GM23338 (cell line): ENCODE measurements around the gene SHB.

Experiments used
- CREB1 ChIP-seq: fragments of 250-450 bp; sonication (Bioruptor Pico); IDR thresholded peaks from 2 replicates; pipeline ENCODE4 v1.5.0; 2020; ENCODE audit warnings: low read depth, mild to moderate bottlenecking, moderate library complexity
- CTCF ChIP-seq, 2 experiments: fragments of 200-600 bp in 1 of 2; sonication (generic) in 1 of 2; conservative IDR thresholded peaks; 2 replicates each; pipeline versions ENCODE4 v1.5.1 to v1.6.1; 2016 to 2017; ENCODE audit warnings: antibody characterized with exemption in 2 of 2, low read depth in 2 of 2, mild to moderate bottlenecking in 2 of 2, moderate library complexity in 1 of 2
- EZH2 ChIP-seq: fragments of 200-600 bp; sonication (generic); IDR thresholded peaks from one replicate; pipeline ENCODE4 v1.8.0; 2017; ENCODE audit warnings: antibody characterized with exemption, mild to moderate bottlenecking, low read depth; ENCODE audit not compliant: unreplicated experiment
- EZH2phosphoT487 ChIP-seq: fragments of 200-600 bp; sonication (generic); IDR thresholded peaks from one replicate; pipeline ENCODE4 v1.8.1; 2018; ENCODE audit warnings: antibody characterized with exemption; ENCODE audit not compliant: unreplicated experiment
- JUNB ChIP-seq: IDR thresholded peaks from one replicate; pipeline ENCODE4 v1.6.1; 2016; ENCODE audit warnings: antibody characterized with exemption; ENCODE audit not compliant: unreplicated experiment
- POLR2AphosphoS5 ChIP-seq: IDR thresholded peaks from 2 replicates; pipeline ENCODE4 v1.6.1; 2016; ENCODE audit warnings: antibody characterized with exemption, low read depth
- REST ChIP-seq: IDR thresholded peaks from one replicate; pipeline ENCODE4 v1.6.1; 2018; ENCODE audit warnings: antibody characterized with exemption; ENCODE audit not compliant: unreplicated experiment
- ZNF114 ChIP-seq: fragments of 250-450 bp; sonication (Bioruptor Pico); IDR thresholded peaks from 2 replicates; pipeline ENCODE4 v1.5.0; 2020; ENCODE audit warnings: mild to moderate bottlenecking, moderate library complexity

DNA sequence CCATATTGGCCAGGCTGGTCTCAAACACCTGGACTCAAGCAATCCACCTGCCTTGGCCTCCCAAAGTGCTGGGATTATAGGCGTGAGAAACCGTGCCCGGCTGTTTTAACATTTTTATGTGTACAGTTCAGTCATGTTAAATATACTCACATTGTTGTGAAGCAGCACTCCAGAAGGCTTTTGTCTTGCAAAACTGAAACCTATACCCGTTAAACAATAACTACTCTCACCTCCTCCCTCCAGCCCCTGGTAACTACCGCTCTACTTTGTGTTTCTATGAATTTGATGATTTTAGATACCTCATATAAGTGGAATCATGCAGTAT lies 23.1 kb upstream of the SHB start:
- no peak for TF ChIP-seq CTCF (conservative IDR thresholded peaks at IDR 0.05; ENCODE audit: low read depth in 2 of 2)
- no peak for TF ChIP-seq EZH2
- TF ChIP-seq ZNF114 (CRISPR knock-in tag) = no peak
- TF ChIP-seq POLR2AphosphoS5 = no peak
- TF ChIP-seq REST = no peak
- TF ChIP-seq EZH2phosphoT487 = no peak
- TF ChIP-seq JUNB = no peak
- TF ChIP-seq CREB1 = no peak
